Vagina (tissue), 2 donors: ENCODE results near the gene SCN5A.

ENCODE experiments used
- POLR2AphosphoS5 ChIP-seq, 2 donors: sonication (generic); formaldehyde crosslinking; IDR thresholded peaks; one replicate each; pipeline ENCODE4 v1.9.0; 2017; ENCODE audit warnings: antibody characterized with exemption in 2 of 2, mild to moderate bottlenecking in 2 of 2, low read depth in 1 of 2; ENCODE audit not compliant: insufficient read depth in 1 of 2
- TF ChIP-seq, protein P1 (sequence below), 3 experiments: fragments of 450-650 bp in 2 of 3; fragments of 200-600 bp in 1 of 3; sonication (generic) in 1 of 3; IDR thresholded peaks; one replicate each; pipeline ENCODE4 v1.5.1; 2017 to 2019; ENCODE audit warnings: antibody characterized with exemption in 3 of 3, mild to moderate bottlenecking in 2 of 3, moderate library complexity in 2 of 3

- TF ChIP-seq, protein P1, sequence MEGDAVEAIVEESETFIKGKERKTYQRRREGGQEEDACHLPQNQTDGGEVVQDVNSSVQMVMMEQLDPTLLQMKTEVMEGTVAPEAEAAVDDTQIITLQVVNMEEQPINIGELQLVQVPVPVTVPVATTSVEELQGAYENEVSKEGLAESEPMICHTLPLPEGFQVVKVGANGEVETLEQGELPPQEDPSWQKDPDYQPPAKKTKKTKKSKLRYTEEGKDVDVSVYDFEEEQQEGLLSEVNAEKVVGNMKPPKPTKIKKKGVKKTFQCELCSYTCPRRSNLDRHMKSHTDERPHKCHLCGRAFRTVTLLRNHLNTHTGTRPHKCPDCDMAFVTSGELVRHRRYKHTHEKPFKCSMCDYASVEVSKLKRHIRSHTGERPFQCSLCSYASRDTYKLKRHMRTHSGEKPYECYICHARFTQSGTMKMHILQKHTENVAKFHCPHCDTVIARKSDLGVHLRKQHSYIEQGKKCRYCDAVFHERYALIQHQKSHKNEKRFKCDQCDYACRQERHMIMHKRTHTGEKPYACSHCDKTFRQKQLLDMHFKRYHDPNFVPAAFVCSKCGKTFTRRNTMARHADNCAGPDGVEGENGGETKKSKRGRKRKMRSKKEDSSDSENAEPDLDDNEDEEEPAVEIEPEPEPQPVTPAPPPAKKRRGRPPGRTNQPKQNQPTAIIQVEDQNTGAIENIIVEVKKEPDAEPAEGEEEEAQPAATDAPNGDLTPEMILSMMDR (IDR thresholded peaks at IDR 0.05), result no peak
- no peak for TF ChIP-seq POLR2AphosphoS5 (IDR thresholded peaks at IDR 0.05; ENCODE audit: insufficient read depth in 1 of 2, low read depth in 1 of 2)
Measured at GRCh38 chr3:38645076-38645475, 4.4 kb downstream of the SCN5A start.
